OCI-LY7 (cell line): ENCODE data around the gene OCLN.

ENCODE experiments used
- CTCF ChIP-seq: fragments of 200-600 bp; sonication (generic); conservative IDR thresholded peaks from 2 replicates; pipeline ENCODE4 v1.5.1; 2014; ENCODE audit warnings: mild to moderate bottlenecking, antibody characterized with exemption, low read length, moderate library complexity, mixed read lengths
- EZH2phosphoT487 ChIP-seq: fragments of 200-600 bp; sonication (generic); IDR thresholded peaks from 2 replicates; pipeline ENCODE4 v1.6.1; 2018; ENCODE audit warnings: low read depth, borderline replicate concordance, mild to moderate bottlenecking, mixed run types, antibody characterized with exemption, low read length, moderate library complexity, mixed read lengths

DNA sequence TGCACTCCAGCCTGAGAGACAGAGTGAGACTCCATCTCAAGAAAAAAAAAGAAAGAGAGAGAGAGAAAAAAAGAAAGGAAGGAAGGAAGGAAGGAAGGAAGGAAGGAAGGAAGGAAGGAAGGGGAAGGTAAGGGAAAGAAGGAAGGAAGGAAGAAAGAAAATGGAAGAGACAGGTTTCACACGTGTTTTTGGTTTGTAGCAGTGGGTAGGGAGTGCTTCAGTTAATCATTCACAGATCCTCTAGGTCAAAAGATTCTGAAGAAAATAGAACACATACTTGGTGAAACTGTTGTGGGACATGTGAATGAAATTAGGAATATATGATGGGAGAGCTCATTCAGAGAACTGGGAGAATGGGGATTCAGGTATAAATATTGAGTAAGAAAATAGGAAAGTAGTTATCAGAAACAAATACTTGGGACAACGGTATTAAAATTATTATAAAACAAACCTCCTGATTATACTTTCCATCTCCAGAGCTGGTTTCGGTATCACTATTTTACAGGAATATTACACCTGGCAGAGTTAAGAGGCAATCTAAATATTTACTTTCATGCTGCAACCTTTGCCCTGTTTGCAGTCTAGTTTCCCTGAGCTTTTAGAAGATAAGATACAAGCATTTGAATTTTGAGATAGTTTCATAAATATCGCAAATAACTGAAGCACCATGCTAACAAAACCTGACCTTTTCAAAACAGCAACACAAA lies 40.5 kb upstream of the OCLN start:
- TF ChIP-seq CTCF (no peak), EZH2phosphoT487 (no peak)
